HepG2 (cell line): ENCODE results near the gene NKPD1. TPM values are rescaled to one million over a fixed set of nuclear protein-coding genes. Genes with fewer than 3 reads are reported as not detected.

Source experiments
- CBX2 ChIP-seq, 2 experiments: fragments of 200-600 bp in 1 of 2; sonication (generic); formaldehyde crosslinking in 1 of 2; IDR thresholded peaks; 2 replicates each; pipeline versions ENCODE4 v1.7.0 to v1.8.1; 2018 to 2022; ENCODE audit warnings: low read depth in 2 of 2, low read length in 1 of 2, mild to moderate bottlenecking in 1 of 2, missing genetic modification reagents in 1 of 2
- CENPX ChIP-seq: sonication (generic); formaldehyde crosslinking; IDR thresholded peaks from 2 replicates; pipeline ENCODE4 v1.9.0; 2021; ENCODE audit warnings: mild to moderate bottlenecking, missing genetic modification reagents, moderate library complexity
- HIC2 ChIP-seq: sonication (generic); formaldehyde crosslinking; IDR thresholded peaks from 2 replicates; pipeline ENCODE4 v1.9.0; 2022; ENCODE audit warnings: low read depth, missing genetic modification reagents
- HNF4A ChIP-seq: sonication (generic); formaldehyde crosslinking; IDR thresholded peaks from 2 replicates; pipeline ENCODE4 v1.4.0; 2020; ENCODE audit warnings: missing genetic modification reagents
- HNRNPUL1 ChIP-seq: fragments of 200-400 bp; formaldehyde crosslinking; IDR thresholded peaks from 2 replicates; pipeline ENCODE4 v1.6.1; 2017; ENCODE audit warnings: low read depth, mild to moderate bottlenecking, low read length, moderate library complexity
- MED1 ChIP-seq: sonication (generic); formaldehyde crosslinking; IDR thresholded peaks from 2 replicates; pipeline ENCODE4 v1.4.0; 2020; ENCODE audit warnings: missing genetic modification reagents
- NR2F1 ChIP-seq, 2 experiments: fragments of 450-650 bp in 1 of 2; formaldehyde crosslinking in 1 of 2; IDR thresholded peaks; 2 replicates each; pipeline versions ENCODE4 v1.5.0 to v1.6.1; 2016 to 2020; ENCODE audit warnings: mild to moderate bottlenecking in 1 of 2, missing compliant biosample characterization in 1 of 2, missing genetic modification reagents in 1 of 2, moderate library complexity in 1 of 2
- NR2F6 ChIP-seq, 2 experiments: IDR thresholded peaks; 2 replicates each; pipeline ENCODE4 v1.6.1; 2016; ENCODE audit warnings: antibody characterized with exemption in 1 of 2, mild to moderate bottlenecking in 1 of 2
- RXRB ChIP-seq: IDR thresholded peaks from 2 replicates; pipeline ENCODE4 v1.6.1; 2016; ENCODE audit warnings: borderline replicate concordance, missing genetic modification reagents, missing compliant biosample characterization
- THRA ChIP-seq: sonication (generic); formaldehyde crosslinking; IDR thresholded peaks from 2 replicates; pipeline ENCODE4 v1.4.0; 2020; ENCODE audit warnings: missing genetic modification reagents, borderline replicate concordance
- ZNF224 ChIP-seq: sonication (generic); formaldehyde crosslinking; IDR thresholded peaks from 2 replicates; pipeline ENCODE4 v1.5.0; 2020; ENCODE audit warnings: mild to moderate bottlenecking, missing genetic modification reagents
- ZNF335 ChIP-seq: sonication (generic); formaldehyde crosslinking; IDR thresholded peaks from 2 replicates; pipeline ENCODE4 v1.4.0; 2020; ENCODE audit warnings: missing genetic modification reagents
- ZNF441 ChIP-seq: sonication (generic); formaldehyde crosslinking; IDR thresholded peaks from 2 replicates; pipeline ENCODE4 v1.7.0; 2021; ENCODE audit warnings: missing genetic modification reagents, borderline replicate concordance
- ZNF761 ChIP-seq: sonication (generic); formaldehyde crosslinking; conservative IDR thresholded peaks from 2 replicates; pipeline ENCODE4 v1.4.0; 2020; ENCODE audit warnings: mild to moderate bottlenecking, missing genetic modification reagents
- polyA plus RNA-seq, 8 experiments: library from polyadenylated mRNA; depleted of rRNA in 3 of 8; stranded (reverse) in 7 of 8; unstranded in 1 of 8; fragments of >200 nt; fragmentation: Illumina TruSeq in 4 of 8; extraction: Trizol in 4 of 8; gene quantifications; 2 replicates each; pipeline versions ENCODE4 v1.2.1 to v1.2.3, GENCODE V29; 2011 to 2016; ENCODE audit warnings: low read depth in 4 of 8, missing spikeins in 1 of 8, mixed read lengths in 1 of 8; ENCODE audit not compliant: insufficient read depth in 1 of 8
- total RNA-seq, 5 experiments: library from RNA; depleted of rRNA; stranded (reverse); fragments of >200 nt; fragmentation: Illumina TruSeq; extraction: Trizol; gene quantifications; 2 replicates each; pipeline ENCODE4 v1.2.3, GENCODE V29; 2016; ENCODE audit warnings: low read depth in 1 of 5
- TF ChIP-seq, protein P1 (sequence below): sonication (generic); formaldehyde crosslinking; IDR thresholded peaks from 2 replicates; pipeline ENCODE4 v1.4.0; 2020; ENCODE audit warnings: missing genetic modification reagents
- TF ChIP-seq, protein P2 (sequence below): sonication (generic); IDR thresholded peaks from 2 replicates; pipeline ENCODE4 v1.6.1; 2016; ENCODE audit warnings: low read depth, borderline replicate concordance
- TF ChIP-seq, protein P3 (sequence below): sonication (generic); formaldehyde crosslinking; IDR thresholded peaks from 2 replicates; pipeline ENCODE4 v1.4.0; 2020; ENCODE audit warnings: mild to moderate bottlenecking, low read depth, missing genetic modification reagents

Gene NKPD1
- total and polyA plus RNA-seq, 2 of the 13 experiments (the other 11 are each of a cell fraction or from before 2014, with no cell fraction given): 0.03 TPM; not detected in 1

GRCh38 chr19:45186509-45187334, 25.9 kb upstream of the NKPD1 start (continued):
- TF ChIP-seq, protein P1, sequence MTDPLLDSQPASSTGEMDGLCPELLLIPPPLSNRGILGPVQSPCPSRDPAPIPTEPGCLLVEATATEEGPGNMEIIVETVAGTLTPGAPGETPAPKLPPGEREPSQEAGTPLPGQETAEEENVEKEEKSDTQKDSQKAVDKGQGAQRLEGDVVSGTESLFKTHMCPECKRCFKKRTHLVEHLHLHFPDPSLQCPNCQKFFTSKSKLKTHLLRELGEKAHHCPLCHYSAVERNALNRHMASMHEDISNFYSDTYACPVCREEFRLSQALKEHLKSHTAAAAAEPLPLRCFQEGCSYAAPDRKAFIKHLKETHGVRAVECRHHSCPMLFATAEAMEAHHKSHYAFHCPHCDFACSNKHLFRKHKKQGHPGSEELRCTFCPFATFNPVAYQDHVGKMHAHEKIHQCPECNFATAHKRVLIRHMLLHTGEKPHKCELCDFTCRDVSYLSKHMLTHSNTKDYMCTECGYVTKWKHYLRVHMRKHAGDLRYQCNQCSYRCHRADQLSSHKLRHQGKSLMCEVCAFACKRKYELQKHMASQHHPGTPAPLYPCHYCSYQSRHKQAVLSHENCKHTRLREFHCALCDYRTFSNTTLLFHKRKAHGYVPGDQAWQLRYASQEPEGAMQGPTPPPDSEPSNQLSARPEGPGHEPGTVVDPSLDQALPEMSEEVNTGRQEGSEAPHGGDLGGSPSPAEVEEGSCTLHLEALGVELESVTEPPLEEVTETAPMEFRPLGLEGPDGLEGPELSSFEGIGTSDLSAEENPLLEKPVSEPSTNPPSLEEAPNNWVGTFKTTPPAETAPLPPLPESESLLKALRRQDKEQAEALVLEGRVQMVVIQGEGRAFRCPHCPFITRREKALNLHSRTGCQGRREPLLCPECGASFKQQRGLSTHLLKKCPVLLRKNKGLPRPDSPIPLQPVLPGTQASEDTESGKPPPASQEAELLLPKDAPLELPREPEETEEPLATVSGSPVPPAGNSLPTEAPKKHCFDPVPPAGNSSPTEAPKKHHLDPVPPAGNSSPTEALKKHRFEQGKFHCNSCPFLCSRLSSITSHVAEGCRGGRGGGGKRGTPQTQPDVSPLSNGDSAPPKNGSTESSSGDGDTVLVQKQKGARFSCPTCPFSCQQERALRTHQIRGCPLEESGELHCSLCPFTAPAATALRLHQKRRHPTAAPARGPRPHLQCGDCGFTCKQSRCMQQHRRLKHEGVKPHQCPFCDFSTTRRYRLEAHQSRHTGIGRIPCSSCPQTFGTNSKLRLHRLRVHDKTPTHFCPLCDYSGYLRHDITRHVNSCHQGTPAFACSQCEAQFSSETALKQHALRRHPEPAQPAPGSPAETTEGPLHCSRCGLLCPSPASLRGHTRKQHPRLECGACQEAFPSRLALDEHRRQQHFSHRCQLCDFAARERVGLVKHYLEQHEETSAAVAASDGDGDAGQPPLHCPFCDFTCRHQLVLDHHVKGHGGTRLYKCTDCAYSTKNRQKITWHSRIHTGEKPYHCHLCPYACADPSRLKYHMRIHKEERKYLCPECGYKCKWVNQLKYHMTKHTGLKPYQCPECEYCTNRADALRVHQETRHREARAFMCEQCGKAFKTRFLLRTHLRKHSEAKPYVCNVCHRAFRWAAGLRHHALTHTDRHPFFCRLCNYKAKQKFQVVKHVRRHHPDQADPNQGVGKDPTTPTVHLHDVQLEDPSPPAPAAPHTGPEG (CRISPR knock-in tag): no peak
- TF ChIP-seq CBX2 (IDR thresholded peaks at IDR 0.05; ENCODE audit: low read depth, low read length): no peak
- TF ChIP-seq CBX2 (CRISPR knock-in tag; IDR thresholded peaks at IDR 0.05; ENCODE audit: low read depth): no peak
- peak; percentile 4; the same call in 1 of the 2 replicates for TF ChIP-seq RXRB
- TF ChIP-seq ZNF335 (CRISPR knock-in tag): peak; percentile 97
- peak; percentile 98 for TF ChIP-seq ZNF441 (CRISPR knock-in tag)
- 0 out of 2 replicates have a peak, but pooled peaks have one; percentile 12 for TF ChIP-seq MED1 (CRISPR knock-in tag)
- TF ChIP-seq, protein P2, sequence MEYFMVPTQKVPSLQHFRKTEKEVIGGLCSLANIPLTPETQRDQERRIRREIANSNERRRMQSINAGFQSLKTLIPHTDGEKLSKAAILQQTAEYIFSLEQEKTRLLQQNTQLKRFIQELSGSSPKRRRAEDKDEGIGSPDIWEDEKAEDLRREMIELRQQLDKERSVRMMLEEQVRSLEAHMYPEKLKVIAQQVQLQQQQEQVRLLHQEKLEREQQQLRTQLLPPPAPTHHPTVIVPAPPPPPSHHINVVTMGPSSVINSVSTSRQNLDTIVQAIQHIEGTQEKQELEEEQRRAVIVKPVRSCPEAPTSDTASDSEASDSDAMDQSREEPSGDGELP: no peak
- no peak for TF ChIP-seq ZNF224 (CRISPR knock-in tag)
- peak; percentile 55; the same call in 1 of the 2 replicates for TF ChIP-seq NR2F6 (IDR thresholded peaks at IDR 0.05)
- TF ChIP-seq NR2F6 (CRISPR knock-in tag; IDR thresholded peaks at IDR 0.05): peak; percentile 39; the same call in 1 of the 2 replicates
- no peak for TF ChIP-seq HNRNPUL1
- no peak for TF ChIP-seq CENPX
- TF ChIP-seq, protein P3, sequence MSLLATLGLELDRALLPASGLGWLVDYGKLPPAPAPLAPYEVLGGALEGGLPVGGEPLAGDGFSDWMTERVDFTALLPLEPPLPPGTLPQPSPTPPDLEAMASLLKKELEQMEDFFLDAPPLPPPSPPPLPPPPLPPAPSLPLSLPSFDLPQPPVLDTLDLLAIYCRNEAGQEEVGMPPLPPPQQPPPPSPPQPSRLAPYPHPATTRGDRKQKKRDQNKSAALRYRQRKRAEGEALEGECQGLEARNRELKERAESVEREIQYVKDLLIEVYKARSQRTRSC (CRISPR knock-in tag): no peak
- peak in 1 of 2 experiments; percentile 46; a peak in 1 of 4 replicates for TF ChIP-seq NR2F1 (CRISPR knock-in tag; IDR thresholded peaks at IDR 0.05)
- peak; percentile 30; the same call in 1 of the 2 replicates for TF ChIP-seq HNF4A (CRISPR knock-in tag)
- no peak for TF ChIP-seq ZNF761 (CRISPR knock-in tag)
- 0 out of 2 replicates have a peak, but pooled peaks have one; percentile 36 for TF ChIP-seq HIC2 (CRISPR knock-in tag)
- no peak for TF ChIP-seq THRA (CRISPR knock-in tag)
